ENCODE results near the gene BEND3. TPM values are rescaled to one million over a fixed set of nuclear protein-coding genes. Genes with fewer than 3 reads are reported as not detected.

Gene BEND3
- 4.1 to 4.6 TPM (median 4.4 TPM) in 5 replicates for total RNA-seq (2022; extraction: Qiagen RNA extraction; ENCODE audit: low read depth)

GRCh38 chr6:107114926-107115694 is at the start of gene BEND3:
BEND3 (minus strand) TSS chr6:107115515; CDS start chr6:107099285, 16,230 bp downstream.

Other genes starting within 250 kb of the BEND3 start
- gene CD24, start 140.8 kb downstream of the BEND3 start, total RNA-seq (2022; extraction: Qiagen RNA extraction; ENCODE audit: low read depth), result 203 to 304 TPM (median 267 TPM) in 5 replicates
- gene MTRES1, start 87.3 kb downstream of the BEND3 start, total RNA-seq (2022; extraction: Qiagen RNA extraction; ENCODE audit: low read depth), result 9.6 to 10.7 TPM (median 10.3 TPM) in 5 replicates